Activated CD4-positive, CD25-positive, alpha-beta regulatory T cell treated with anti-CD3 and anti-CD28 coated beads, Interleukin-2, amount 50 U/mL, for 16 hours (primary cell): Measurements from ENCODE around the gene ITCH.
"Not testable (repeated sequence)": the region's sequence is repeated elsewhere in the genome, so short reads cannot be mapped to it uniquely, and the experiment has no call there.

ENCODE experiments used
- DNase-seq: peaks from one replicate; pipeline ENCODE4 v3.0.0-alpha.2; 2020; ENCODE audit warnings: low read depth, low spot score

ITCH gene

GRCh38 chr20:34507702-34508413 is 144.8 kb downstream of the ITCH start:
- DNase-seq: no peak

- no peak for DNase-seq
Observed at GRCh38 chr20:34510575-34510974, 147.5 kb downstream of the ITCH start.

DNA sequence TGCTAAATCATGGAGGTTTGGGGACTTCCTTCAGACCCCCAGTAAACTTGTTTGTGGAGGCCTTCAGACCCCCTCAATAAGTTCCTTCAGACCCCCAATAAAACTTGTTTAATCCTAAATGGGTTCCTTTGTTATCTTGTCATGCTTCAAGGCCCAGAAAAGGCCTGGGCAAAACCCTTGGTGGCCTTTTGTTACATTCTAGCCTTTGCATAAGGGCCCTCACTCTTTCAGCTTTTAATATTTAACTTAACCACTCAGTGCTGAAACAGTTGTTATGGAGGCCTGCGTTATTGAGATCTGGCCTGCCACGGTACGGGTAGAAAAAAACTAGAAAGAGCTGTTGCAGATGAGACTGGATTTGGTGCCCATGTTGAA is 148.8 kb downstream of the ITCH start:
- no peak for DNase-seq

GRCh38 chr20:34512266-34512954 is 149.3 kb downstream of the ITCH start:
- DNase-seq: no peak

GRCh38 chr20:34512955-34513419 is 149.9 kb downstream of the ITCH start:
- no peak for DNase-seq

DNA sequence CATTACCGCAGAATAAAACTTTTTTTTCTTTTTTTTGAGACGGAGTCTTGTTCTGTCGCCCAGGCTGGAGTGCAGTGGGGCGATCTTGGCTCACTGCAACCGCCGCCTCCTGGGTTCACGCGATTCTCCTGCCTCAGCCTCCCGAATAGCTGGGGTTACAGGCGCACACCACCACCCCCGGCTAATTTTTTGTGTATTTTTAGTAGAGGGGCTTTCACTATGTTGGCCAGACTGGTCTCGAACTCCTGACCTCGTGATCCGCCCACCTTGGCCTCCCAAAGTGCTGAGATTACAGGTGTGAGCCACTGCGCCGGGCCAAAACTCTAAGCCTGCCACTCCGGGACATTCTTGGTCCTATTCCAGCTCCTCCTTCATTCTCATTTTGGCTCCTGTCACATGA is 151.0 kb downstream of the ITCH start:
- DNase-seq: not testable (repeated sequence)

DNA sequence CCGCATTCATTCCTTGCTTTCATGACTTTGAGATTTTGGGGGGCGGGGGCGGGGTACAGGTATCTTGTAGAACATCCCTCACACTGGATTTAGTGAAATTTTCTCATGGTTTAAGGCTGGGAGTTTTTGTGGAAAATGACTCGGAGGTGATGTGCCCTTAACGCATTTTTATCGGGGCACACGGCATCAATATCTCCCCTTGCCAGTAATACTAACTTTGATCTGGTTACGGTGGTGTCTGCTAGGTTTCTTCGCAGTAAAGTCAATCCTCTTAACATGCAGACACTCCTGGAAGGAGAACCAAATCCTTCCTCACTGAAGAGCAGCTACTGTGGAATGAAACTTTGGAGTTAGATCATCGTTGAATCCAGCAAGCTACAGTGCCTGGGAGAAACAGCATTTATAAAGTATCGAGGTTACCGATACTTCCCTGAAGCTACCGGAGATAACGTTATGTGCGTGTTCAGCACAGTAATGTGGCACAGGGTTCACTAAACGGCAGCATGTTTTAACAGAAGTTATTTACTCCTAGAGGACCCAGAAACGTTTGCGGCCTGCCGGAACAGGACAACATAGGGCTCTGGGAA is 151.9 kb downstream of the ITCH start:
- DNase-seq: no peak

DNA sequence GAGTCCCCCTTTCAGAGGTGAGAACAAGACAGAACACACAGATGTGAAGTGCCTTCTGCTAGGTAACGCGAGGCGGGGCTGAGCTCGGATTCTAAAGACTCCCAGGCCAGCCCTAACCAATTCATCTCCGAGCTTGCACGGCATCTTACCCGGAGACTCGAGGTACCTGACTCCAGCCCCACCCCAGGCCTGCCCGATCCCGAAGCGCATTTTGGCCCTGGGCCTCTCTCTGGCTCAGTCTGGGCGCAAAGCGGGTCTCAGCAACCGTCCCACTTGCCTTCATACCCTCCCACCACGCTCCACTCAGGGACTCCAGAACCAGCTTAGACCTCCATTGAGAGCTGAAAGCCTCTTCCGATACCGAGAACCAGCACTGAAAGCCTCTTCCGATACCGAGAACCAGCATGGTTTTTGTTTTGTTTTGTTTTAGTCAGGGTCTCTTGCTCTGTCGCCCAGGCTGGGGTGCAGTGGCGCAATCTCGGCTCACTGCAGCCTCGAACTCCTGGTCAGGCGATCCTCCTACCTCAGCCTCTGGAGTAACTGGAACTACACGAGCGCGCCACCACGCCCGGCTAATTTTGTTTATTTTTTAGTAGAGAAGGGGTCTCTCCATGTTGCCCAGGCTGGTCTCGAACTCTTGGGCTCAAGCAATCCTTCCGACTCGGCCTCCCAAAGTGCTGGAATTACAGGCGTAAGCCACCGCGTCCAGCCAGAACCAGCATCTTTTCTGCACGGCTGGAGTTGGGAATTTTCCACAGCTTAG is 152.6 kb downstream of the ITCH start:
- peak; percentile 59 for DNase-seq

DNA sequence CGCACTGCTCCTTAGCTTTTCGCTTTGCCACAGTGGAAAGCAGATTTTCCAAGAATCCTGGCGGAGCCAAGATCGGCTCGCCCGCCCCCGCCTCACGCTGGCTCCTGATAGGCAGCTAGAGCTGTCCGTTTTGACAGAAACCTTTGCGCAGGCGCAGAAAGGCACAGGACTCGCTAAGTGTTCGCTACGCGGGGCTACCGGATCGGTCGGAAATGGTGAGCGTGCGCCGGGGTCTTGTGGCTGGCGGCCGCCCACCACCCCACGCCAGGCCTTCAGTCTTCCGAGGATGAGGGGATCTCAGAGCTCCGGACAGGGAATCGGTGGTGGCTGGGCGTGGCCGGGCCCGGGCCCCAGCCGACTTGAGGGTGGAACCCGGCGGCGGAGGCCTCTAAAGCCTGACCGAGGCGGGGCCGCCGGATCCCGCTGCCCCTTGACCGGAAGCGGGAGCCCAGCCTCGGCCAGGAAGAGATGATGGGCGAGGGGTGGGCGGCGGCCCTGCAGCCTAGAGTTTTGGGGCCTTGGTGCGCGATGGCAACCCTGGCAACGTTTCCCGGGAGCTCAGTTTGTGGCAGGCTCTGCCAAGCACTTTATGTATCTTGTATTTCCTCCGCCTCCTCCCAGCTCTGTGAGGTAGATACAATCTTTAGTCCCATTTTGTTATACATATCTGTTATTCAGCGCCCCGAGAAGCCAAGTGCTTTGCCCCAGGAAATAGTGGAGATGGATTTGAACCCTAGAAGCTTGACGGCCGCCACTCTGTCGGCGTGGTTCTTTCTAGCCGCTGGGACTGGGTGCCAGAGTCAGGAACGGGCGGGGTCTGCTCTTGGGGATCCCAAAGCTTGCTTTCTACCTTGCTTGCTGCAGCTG is 153.4 kb downstream of the ITCH start, which contains the start of gene DYNLRB1:
DYNLRB1 (plus strand) TSS at position 176 of the 867 bp plus-strand sequence; CDS start at position 213, 37 bp downstream.
- peak; percentile 92 for DNase-seq

DNA sequence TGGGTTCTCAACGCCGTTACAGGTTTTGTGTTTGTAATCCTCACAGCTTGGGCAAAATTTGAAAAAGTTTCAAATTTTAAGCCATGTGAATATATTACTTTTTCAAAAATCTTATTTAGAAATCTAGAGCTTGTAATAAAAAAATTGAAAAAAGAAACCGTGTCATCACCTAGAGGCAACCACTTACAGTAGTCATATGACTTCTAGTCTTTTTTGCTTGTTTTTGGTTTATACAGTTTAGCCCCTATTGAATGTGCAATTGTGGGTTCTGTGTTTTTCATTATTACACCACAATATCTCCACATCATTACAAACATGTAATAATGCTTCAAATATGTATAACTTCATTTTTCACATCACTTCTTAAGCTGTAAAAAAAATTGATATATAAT is 154.0 kb downstream of the ITCH start:
- no peak for DNase-seq

GRCh38 chr20:34518863-34519262 is 155.8 kb downstream of the ITCH start:
- DNase-seq: not testable (repeated sequence)

GRCh38 chr20:34519841-34520240 is 156.8 kb downstream of the ITCH start:
- DNase-seq: not testable (repeated sequence)

DNA sequence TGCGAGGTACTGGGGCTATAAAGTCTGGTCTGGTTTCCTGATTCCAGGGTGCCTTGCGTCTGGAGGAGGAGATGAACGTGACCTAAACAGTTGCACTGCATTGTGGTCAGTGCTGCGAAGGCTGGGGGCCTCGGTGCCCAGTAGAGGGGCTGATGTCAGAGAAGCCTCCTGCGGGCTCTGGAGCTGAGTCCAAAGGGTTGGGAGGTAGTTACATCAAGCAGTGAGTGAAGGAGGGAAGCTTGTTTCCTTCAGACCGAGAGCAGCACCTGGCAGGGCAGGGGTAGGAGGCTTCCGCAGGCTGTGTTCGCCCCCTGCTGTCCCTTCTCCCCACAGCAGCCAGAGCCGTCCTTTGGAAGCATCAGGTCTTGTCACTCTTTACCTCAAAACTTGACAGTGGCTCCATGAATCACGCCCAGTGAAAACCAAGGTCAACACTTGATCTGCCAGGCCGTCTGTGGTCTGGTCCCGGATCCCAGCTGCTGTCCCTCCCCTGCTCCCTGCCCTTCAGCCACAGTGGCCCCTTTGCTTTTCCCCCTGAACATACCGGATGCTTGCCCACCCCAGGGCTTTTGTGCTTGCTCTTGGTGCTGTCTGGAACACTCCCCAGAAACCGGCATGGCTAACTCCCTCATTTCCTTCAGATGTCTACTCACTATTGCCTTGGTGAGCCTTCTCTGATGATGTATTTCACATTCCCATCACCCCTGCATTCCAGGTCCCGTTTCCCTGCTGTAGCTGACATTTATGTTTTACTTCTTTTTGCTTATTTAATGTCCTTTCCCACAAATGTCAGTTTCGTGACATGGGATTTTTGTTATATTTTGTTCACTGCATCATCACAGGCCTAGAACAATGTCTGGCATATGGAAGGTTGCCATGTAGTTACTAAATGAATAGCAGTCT is 160.1 kb downstream of the ITCH start:
- no peak for DNase-seq

GRCh38 chr20:34524426-34524825 is 161.4 kb downstream of the ITCH start:
- no peak for DNase-seq

GRCh38 chr20:34525342-34525708 is 162.3 kb downstream of the ITCH start:
- DNase-seq: no peak

DNA sequence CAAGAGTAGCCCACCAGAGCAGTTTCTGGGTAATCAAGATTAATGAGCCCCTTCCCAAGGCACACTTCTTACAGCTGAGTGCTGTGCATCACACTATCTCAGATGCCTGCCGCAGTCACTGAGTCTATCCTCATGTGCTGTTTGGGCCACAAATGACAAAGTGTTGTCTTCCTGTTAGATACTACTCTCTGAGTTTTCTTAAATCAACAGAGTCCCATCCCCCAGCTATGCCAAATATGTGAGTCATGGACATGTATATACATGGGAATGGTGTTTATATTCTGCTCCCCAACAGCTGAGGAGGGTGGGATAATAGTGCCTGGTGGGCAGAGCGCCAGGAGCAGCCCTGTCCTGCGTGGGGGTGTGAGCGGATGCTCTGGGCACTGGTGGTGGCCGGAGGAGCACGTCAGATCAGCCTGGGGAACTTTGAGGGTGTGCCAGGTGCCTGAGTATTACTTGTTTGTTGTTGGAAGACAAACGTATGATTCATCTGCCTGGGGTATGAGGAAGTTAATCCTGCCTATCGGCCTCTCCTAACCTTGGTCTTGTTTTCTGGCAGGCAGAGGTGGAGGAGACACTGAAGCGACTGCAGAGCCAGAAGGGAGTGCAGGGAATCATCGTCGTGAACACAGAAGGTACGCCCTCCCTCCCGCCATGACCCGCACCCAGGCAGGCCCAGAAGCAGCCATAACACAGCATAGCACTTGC is 162.8 kb downstream of the ITCH start:
- no peak for DNase-seq

GRCh38 chr20:34526466-34526865 is 163.4 kb downstream of the ITCH start:
- no peak for DNase-seq

DNA sequence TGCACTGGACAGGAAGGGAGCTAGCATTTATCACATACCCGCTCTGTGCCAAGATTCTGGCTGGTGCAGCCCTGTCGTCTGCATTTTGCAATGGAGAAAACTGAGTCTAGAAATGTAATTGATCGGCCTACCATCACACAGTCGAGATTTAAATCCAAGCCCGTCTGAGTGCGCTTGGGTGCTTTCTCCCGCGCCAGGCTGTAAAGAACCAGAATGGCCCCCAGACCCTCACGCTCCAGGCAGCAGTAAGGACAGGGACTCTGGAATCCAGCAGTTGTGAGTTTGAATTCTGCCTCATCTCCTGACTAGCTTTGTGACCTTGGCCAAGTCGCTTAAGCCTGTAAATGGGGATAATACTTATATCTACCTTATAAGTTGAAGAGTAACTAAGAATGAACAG is 163.9 kb downstream of the ITCH start:
- DNase-seq: no peak

- DNase-seq: no peak
Observed at GRCh38 chr20:34528921-34529297, 165.8 kb downstream of the ITCH start.
